NCI-H2171 treated with DMSO at 0.1 percent for 48 hours (cell line): Measurements from ENCODE around the gene LRRC56.

Experiments
- DNase-seq: peaks from one replicate; lab custom pipeline; 2025; lab: John Stamatoyannopoulos, UW

Gene LRRC56

DNA sequence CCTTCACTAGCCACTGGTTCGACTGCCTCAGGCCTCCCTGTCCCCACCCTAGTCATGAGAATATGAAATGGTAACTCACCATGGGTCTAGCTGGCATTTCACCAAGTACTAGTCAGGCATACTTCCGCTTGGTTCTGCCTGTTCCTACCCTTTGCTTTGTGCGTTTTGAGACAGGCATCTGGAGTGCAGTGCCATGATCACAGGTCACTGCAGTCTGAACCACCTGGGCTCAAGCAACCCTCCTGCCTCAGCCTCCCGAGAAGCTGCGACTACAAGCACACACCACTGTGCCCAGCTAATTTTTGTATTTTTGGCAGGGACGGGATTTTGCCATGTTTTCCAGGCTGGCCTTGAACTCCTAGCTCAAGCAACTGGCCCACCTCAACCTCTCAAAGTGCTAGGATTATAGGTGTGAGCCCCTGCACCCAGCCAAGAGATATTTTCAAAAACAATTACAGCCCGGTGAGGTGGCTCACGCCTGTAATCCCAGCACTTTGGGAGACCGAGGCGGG is 16.1 kb upstream of the LRRC56 start:
- no peak for DNase-seq

DNA sequence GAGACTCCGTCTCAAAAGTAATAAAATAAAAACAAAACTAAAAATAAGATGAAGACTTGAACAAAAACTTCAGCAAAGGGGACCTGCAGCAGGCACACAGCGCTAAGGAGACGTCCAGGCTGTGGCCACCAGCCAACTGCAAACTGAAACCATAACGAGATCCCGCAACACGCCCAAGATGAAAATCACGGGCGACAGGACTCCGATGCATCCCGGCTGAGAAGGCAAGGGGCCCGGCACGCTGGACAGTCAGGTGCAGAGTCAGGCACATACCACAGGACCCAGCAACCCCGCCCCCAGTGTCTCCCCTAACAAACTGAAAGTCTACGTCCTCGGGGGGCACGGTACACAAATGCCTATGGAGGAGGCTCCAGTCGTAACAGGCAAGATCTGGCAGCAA is 11.1 kb upstream of the LRRC56 start:
- no peak for DNase-seq

DNA sequence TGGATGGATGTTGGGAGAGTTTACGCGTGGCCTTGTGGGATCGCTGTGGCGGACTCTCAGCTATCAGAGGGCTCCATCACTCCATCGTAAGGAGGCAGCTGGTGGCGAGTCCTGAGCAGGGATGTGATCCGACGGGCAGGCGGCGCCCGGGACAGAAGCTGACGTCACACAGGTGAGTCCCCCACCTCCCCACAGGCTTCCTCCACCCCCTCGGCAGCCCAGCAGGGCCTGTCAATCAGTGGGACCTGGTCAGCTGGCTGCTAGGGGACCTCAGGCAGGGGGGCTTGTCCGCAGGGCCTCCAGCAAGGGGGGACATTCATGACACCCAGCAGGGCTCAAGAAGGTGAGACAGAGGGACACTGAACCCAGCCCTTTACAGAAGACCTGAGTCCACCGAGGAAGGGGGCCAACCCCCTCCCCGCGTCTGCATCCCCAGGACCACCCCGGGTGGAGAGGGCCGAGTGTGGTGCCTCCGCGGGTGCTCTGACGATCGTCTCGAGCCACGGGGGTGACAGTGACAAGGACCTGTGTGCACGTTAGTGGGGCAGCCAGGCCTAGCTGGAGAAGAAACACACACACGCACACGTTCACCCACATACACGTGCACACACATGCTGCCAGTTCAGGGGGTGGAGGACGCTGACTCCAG is 9.0 kb upstream of the LRRC56 start:
- no peak for DNase-seq

DNA sequence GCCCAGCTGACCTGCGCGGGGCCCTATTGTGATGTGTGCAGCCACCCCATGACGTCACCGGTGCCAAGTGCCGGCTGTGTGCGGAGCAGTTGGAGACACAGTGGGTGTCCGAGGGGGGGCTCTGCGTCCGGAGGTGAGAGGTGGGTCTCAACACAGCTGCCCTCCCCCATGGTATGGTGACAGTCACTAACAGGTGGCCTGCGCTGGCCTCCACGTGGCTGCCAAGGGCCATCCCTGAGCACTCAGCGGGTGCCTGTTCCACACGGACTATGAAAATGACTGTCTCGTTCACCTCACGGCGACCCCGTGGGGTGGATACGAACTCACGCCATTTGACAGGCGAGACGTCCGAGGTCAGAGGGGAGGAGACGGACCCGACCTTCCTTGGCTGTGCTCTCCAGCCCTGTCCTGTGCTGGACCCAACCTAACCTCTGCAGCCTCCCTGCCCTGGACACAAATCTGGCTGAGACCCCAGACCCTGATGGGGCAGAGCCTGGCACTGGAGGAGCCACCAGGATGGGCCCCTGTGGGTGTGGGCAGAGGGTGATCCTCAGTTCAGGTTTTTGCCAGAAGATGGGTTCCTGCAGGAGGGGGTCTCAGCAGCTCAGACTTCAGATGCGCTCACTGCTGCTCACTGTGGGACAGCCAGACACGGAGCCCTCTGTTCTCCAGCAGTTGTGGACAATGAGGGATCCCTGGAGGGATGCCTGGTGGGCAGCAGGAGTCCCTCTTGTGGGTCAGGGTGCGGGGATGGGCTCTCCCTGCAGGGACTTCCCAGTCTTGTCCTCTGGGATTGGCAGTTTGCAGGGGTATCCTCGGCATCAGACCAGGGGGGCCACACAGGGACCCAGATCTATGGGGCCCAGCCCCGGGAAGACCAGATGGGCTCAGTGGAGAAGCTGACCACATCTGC is 8.3 kb upstream of the LRRC56 start:
- no peak for DNase-seq

DNA sequence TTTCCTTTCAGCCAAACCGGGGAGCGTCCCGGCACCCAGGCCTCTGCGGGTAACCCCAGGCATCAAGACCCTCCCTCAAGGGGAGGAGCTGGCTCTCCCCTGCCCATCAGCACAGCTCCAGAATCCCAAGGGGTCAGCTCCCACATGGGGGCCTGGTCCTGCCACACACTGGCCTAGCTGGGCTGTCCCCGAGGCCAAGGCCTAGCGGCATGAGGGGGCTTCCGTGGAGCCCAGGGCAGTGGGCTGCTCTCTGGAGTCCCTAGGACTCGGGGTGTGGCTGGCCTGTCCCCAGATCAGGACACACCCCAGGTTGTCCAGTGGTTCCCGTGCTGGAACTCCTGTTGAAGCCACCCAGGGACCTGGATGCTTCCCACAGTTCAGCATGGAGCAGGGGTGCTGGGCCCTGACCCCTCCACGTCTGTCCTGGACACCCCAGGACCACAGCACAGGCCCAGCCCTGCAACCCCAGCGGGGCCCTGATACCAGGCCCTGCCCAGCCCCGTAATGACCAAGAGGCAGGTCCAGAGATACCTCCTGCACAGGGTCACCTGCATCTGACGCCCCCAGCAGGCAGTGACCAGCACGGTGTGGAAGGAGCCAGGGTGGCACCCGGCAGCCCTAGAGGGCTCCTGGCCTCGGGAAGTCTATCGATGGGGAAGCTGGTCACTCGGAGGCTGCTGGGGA is 7.5 kb upstream of the LRRC56 start:
- no peak for DNase-seq

DNA sequence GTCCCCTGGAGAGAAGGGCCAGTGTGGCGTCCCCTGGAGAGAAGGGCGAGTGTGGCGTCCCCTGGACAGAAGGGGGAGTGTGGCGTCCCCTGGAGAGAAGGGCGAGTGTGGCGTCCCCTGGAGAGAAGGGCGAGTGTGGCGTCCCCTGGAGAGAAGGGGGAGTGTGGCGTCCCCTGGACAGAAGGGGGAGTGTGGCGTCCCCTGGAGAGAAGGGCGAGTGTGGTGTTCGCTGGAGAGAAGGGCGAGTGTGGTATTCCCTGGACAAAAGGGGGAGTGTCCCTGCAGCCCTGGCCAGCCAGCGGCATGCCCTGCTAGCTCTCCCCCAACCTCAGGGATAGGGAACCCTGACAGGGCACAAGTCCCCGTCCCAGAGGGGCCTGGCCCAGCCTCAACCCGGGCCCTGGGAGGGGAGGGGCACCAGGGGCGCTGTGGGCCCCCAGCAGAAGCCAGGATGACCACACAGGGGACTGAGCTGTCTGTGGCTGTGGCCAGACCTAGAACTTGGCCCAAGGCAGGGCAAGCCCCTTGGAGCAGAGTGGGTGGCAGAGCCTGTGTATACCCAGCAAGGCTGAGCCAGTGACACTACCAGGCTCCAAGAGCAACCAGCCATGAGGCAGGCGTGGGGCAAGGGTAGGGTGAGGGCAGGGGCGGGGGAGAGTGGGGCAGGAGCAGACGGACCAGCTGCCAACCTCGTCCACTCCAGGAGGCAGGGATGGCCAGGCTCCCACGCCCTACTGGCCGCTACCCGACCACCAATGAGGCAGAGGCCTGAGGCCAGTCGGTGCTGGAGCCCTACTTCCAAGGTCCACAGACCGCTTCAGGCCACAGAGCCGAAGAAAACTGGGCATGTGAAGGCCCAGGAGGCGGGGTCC is 6.1 kb upstream of the LRRC56 start:
- DNase-seq: no peak

- DNase-seq: no peak
Measured at GRCh38 chr11:531919-532526, 5.3 kb upstream of the LRRC56 start.

GRCh38 chr11:532527-532985 is 4.8 kb upstream of the LRRC56 start:
- no peak for DNase-seq

DNA sequence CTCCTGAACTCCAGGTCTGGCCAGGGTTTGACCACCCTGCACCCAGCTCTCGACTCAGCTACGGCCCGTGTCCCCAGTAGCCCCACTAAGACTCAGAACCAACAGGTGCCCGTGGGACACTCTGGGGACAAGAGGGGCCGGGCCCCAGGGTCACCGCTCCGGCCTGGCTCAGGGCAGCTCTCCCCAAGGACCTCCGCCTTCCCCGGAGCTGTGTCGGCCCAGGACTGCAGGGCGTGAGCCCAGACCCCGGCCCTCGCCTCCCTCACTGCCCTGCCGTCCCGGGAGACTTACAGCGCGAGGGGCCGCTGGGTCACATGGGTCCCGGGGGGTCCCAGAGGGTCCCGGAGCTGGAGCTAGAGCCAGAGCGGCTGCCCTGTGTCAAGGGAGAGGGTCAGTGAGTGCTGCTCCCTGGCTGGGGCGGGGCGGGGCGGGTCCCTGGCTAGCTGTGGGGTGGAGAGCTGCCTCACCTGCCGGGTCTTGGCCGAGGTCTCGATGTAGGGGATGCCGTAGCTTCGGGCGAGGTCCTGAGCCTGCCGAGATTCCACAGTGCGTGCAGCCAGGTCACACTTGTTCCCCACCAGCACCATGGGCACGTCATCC is 4.2 kb upstream of the LRRC56 start:
- no peak for DNase-seq

DNA sequence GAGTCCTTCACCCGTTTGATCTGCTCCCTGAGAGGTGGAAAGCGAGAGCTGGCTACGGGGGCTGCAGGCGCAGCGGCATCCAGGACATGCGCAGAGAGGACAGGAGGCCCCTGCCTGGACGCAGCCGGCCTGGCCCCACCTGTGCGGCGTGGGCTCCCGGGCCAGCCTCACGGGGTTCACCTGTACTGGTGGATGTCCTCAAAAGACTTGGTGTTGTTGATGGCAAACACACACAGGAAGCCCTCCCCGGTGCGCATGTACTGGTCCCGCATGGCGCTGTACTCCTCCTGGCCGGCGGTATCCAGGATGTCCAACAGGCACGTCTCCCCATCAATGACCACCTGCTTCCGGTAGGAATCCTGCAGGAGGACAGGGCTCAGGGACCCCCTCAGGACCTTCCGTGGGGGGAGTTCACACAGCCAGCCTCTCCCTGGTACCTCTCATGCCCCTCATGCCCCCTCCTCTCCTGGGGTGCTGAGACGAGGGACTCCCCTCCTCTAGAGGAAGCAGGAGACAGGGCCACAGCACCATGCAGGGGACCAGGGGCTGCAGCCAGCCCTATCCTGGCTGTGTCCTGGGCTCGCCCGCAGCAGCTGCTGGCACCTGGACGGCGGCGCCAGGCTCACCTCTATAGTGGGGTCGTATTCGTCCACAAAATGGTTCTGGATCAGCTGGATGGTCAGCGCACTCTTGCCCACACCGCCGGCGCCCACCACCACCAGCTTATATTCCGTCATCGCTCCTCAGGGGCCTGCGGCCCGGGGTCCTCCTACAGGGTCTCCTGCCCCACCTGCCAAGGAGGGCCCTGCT is 3.5 kb upstream of the LRRC56 start:
- DNase-seq: no peak

DNA sequence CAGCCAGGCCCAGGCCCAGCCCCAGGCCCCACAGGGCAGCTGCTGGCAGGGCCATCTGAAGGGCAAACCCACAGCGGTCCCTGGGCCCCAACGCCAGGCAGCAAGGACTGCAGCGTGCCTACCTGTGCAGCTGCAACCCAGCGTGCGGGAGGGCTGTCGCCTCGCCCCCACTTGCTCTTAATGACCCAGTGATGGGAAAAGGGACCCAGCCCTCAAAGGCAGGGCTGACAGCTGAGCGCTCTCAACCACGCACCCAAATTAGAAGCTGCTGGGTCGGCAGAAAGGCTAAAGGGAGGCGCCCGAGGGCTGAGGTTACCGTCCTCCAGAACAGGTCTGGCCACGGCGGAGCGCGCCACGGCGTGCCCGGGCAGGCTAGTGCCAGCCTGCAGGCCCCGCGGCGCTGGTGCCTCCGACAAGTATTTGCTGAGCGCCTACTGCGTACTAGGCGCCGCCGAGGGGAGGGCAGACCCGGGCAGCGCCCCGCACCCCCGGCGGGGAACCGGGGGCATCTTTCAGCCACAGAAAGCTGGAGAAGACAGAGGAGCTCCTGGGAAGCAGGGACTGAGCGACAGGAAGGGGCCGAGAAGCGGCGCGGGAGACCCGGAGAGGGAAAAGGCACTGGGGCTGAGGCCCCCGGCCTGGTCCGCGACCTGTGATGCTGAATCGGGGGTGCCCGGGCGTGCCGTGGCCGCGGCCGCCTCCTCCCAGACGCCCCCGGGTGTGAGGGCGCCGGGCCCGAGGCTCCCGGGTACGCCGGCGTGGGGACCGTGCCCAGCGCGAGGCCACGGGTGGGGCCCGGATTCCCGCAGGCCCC is 2.7 kb upstream of the LRRC56 start:
- DNase-seq: peak; percentile 6

DNA sequence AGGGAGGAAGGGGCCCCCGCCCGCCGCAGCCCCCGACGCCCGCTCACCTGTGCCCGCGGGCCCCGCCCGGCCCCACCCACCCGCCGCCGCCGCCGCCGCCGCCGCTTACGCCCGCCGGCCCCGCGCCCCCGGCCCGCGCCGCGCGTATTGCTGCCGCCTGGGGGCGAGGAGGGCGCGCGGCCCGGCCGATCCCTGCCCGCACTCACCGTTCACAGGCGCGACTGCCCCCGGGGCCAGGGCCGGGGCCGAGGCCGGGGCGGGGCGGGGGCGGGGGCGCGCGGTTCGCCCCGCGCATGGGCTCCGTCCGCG is 2.2 kb upstream of the LRRC56 start:
- no peak for DNase-seq

GRCh38 chr11:535519-536454 is 1.5 kb upstream of the LRRC56 start, which contains the start of gene HRAS:
Gene HRAS (minus strand): TSS chr11:535576.
- DNase-seq: peak; percentile 70

DNA sequence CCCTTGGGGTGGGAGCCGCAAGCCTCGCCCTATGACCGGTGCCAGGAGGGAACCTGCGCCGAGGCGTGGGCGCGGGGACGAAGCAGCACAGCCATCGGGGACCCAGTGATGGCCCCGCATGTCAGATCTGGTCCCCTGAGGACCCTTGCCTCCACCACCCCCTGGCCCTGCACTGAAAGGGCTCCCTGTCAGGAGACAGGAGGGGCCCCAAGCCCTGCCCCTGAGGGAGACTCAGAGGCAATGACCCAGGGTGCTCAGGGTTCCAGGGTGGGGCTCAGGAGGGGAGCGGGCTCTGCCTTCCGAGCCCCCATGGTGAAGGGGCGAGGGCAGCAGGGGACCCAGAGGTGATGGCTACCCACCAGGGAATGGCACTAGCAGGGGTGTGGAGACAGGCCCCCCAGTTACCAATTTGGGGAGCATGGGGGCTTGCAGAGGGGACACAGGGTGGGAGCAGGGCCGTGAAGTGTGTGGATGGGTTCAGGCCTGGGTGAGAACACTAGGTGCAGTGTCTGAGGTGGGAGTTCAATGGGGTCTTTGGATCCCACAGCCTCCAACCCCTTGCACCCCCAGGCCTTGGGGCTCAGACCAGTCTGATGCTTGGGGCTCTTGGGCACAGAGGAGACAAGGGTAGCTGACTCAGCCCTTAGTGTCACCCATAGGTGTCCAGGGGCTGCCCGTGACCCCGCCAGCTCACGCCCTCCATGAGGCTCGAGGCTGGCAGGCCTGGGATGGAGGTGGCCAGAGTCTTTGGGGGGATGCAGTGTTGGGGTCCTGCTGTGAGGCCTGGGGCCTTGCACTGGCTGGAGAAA is 499 bp downstream of the LRRC56 start:
- DNase-seq: no peak

DNA sequence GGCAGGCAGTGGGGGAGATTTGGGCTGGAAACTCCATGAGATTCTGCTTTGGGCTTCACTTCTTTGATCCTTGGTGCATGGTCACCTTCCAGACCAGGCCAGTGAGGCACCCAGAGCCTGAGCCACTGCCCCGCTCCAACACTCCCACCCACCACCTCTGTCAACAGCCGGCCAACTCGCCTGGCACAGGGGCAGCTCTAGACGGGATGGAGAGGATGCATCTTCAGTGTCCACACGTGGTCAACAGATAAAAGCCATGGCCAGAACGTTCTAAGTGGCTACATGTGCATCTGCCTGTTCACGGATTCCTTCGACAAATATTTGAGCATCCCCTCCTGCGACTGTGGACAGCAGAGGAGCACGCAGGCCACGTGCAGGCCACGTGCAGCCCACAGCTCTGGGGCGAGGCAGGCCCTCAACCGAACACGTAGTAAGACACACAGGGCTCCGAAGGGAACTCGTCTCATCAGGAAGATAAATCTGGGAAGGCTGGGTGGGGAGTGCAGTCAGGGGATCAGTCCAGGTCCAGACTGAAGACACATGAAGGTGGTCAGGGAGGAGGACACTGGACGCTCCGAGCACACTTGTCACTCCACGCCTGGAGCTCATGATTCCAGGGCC is 1.2 kb downstream of the LRRC56 start:
- DNase-seq: no peak

DNA sequence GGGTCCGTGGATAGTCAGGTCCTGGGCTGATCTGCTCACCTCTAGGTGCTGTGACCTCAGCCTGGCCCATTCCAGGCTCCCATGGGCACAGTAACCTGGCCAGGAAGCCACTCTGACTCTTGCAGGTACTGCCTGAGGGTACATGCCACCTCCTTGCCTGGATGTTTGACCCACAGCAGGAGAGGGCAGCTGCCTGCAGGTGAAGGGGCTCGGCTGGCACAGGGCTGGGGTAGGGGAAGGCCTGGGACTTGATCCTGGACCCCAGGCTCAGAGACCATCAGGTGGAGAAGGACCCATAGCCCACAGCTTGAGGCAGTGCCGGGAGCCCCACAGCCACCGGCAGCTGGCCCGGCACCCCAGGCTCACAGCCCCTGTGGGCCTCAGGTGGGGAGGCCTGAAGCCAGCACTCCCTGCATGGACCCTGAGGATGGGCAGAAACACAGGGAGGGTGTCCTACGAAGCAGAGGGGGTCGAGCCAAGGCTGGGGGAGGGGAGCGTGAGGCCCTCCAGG is 2.7 kb downstream of the LRRC56 start:
- DNase-seq: no peak
